Transverse colon (tissue), 4 donors: ENCODE data around the gene YJEFN3. TPM values are rescaled to one million over a fixed set of nuclear protein-coding genes. Genes with fewer than 3 reads are reported as not detected.

Experiments
- DNase-seq: peaks from one replicate; pipeline ENCODE4 v3.0.0-alpha.2; 2019
- H3K27ac ChIP-seq, 4 donors: fragments of 200-600 bp; sonication (generic); 2 replicates each; pipeline ENCODE4 v1.5.1; 2016 to 2018; ENCODE audit warnings: inconsistent platforms in 4 of 4
- H3K27me3 ChIP-seq: fragments of 200-600 bp; sonication (generic); 2 replicates; pipeline ENCODE4 v1.5.1; 2017; ENCODE audit warnings: inconsistent platforms
- H3K36me3 ChIP-seq, 4 donors: fragments of 200-600 bp; sonication (generic); 2 replicates each; pipeline ENCODE4 v1.5.1; 2017 to 2019; ENCODE audit warnings: inconsistent platforms in 4 of 4
- H3K4me1 ChIP-seq, 4 donors: fragments of 200-600 bp; sonication (generic); 2 replicates each; pipeline ENCODE4 v1.5.1; 2017 to 2020; ENCODE audit warnings: inconsistent platforms in 4 of 4
- H3K4me3 ChIP-seq, 4 donors: fragments of 200-600 bp; sonication (generic); 1 replicate in 1 of 4; 2 replicates in 3 of 4; pipeline versions ENCODE4 v1.5.1 to v1.6.1; 2017 to 2019; ENCODE audit warnings: inconsistent platforms in 4 of 4
- H3K9me3 ChIP-seq, 2 donors: fragments of 200-600 bp; sonication (generic); 2 replicates each; pipeline ENCODE4 v1.5.1; 2017 to 2019; ENCODE audit warnings: inconsistent platforms in 2 of 2
- CTCF ChIP-seq, 5 experiments: fragments of 200-600 bp in 3 of 5; fragments of 450-650 bp in 2 of 5; sonication (generic) in 3 of 5; IDR thresholded peaks; 1 replicate in 2 of 5; 2 replicates in 3 of 5; pipeline ENCODE4 v1.5.1; 2016 to 2017; ENCODE audit warnings: antibody characterized with exemption in 5 of 5, inconsistent platforms in 3 of 5, mild to moderate bottlenecking in 2 of 5, moderate library complexity in 1 of 5
- EP300 ChIP-seq: sonication (generic); formaldehyde crosslinking; IDR thresholded peaks from one replicate; pipeline ENCODE4 v1.6.1; 2017; ENCODE audit warnings: antibody characterized with exemption, low read depth
- POLR2A ChIP-seq: fragments of 450-650 bp; IDR thresholded peaks from one replicate; pipeline ENCODE4 v1.6.1; 2016; ENCODE audit warnings: antibody characterized with exemption, mild to moderate bottlenecking, moderate library complexity
- POLR2AphosphoS5 ChIP-seq, 3 donors: sonication (generic); formaldehyde crosslinking; IDR thresholded peaks; one replicate each; pipeline ENCODE4 v1.6.1; 2016; ENCODE audit warnings: antibody characterized with exemption in 3 of 3
- WGBS, 2 donors: methylation state at CpG; one replicate each; pipeline ENCODE4 v1.1.5; 2018; ENCODE audit warnings: low coverage in 1 of 2; 5-methylcytosine and 5-hydroxymethylcytosine counted together
- in situ Hi-C, 4 donors: fragments of 200-750 bp; cut with MboI; loops; one replicate each; pipeline versions ENCODE4 v1.15.0 to v1.15.1; 2017; ENCODE audit warnings: low sequenced_read_pairs in 3 of 4, low pct_ligation_motif_present in 1 of 4, low pct_unique_long_range_greater_than_20kb in 1 of 4
- intact Hi-C: fragments of 100-400 bp; cut with DNase I; formaldehyde crosslinking; loops from one replicate; pipeline ENCODE4 v1.15.1; 2023; ENCODE audit warnings: low total_unique reads
- total RNA-seq, 4 donors: library from RNA; depleted of rRNA; stranded (reverse); fragments of >200 nt; gene quantifications; one replicate each; pipeline ENCODE4 v1.1.0, GENCODE V29; 2016

YJEFN3 gene
- total RNA-seq, 4 donors from 2014 or later: 3.5 to 6.0 (median 4.0) TPM

- no peaks in the 10 kb centered on the region for H3K27me3 ChIP-seq
- H3K9me3 ChIP-seq: no peaks in the 10 kb centered on the region
- DNase-seq: no peak
- in situ Hi-C loops: loop anchor here (10.0 to 25.0 kb wide), 4 partner anchors 111 to 761 kb away; partner anchors contain the start of genes GMIP (in 1 of the 4) and LPAR2 (in 1 of the 4)
- intact Hi-C loops: loop anchor here (5.0 kb wide), 1 partner anchor 1736 kb away; no protein-coding TSS in a partner anchor
- no peak overlapping the region for H3K27ac ChIP-seq
- H3K4me1 ChIP-seq: no peaks in the 10 kb centered on the region
- TF ChIP-seq POLR2AphosphoS5 (IDR thresholded peaks at IDR 0.05): no peak
- H3K4me3 ChIP-seq: no peak overlapping the region
- WGBS, 2 donors: 59 to 85% methylated on average over 6 to 28 of the region's 28 CpGs
- H3K36me3 ChIP-seq: peaks cover 0 to 8% (median 0%) of the 10 kb centered on the region in 4 donors
Measured at GRCh38 chr19:19526581-19527370, 1.9 kb upstream of the YJEFN3 start.

GRCh38 chr19:19527371-19527656, 1.4 kb upstream of the YJEFN3 start:
- peaks cover 0 to 5% (median 4%) of the 10 kb centered on the region in 4 donors for H3K4me1 ChIP-seq
- WGBS, 2 donors: 95% methylated on average over 4 to 9 of the region's 9 CpGs
- peaks cover 0 to 8% (median 0%) of the 10 kb centered on the region in 4 donors for H3K36me3 ChIP-seq
- no peak overlapping the region for H3K27ac ChIP-seq
- H3K4me3 ChIP-seq: no peak overlapping the region
- TF ChIP-seq POLR2AphosphoS5 (IDR thresholded peaks at IDR 0.05) (no peak), CTCF (IDR thresholded peaks at IDR 0.05) (no peak), EP300 (no peak), POLR2A (no peak)
- H3K27me3 ChIP-seq: no peaks in the 10 kb centered on the region
- no peaks in the 10 kb centered on the region for H3K9me3 ChIP-seq
- intact Hi-C loops: loop anchor here (5.0 kb wide), 1 partner anchor 1735 kb away; no protein-coding TSS in a partner anchor
- in situ Hi-C loops: loop anchor here (10.0 to 25.0 kb wide), 4 partner anchors 110 to 760 kb away; partner anchors contain the start of genes GMIP (in 1 of the 4) and LPAR2 (in 1 of the 4)
- no peak for DNase-seq

- Histone ChIP-seq H3K9me3 (no peaks in the 10 kb centered on the region), H3K27ac (no peak overlapping the region), H3K36me3 (peaks cover 0 to 8% (median 0%) of the 10 kb centered on the region in 4 donors), H3K27me3 (no peaks in the 10 kb centered on the region), H3K4me3 (no peak overlapping the region), H3K4me1 (peaks cover 0 to 8% (median 7%) of the 10 kb centered on the region in 4 donors)
- no peak for DNase-seq
- 86% methylated on average over 26 of the region's 27 CpGs; no CpG with 5 or more reads in 1 of the 2 donors for WGBS, 2 donors
- intact Hi-C loops: loop anchor here (5.0 kb wide), 1 partner anchor 1734 kb away; no protein-coding TSS in a partner anchor
- in situ Hi-C loops: loop anchor here (10.0 to 25.0 kb wide), 4 partner anchors 109 to 759 kb away; partner anchors contain the start of genes GMIP (in 1 of the 4) and LPAR2 (in 1 of the 4)
- TF ChIP-seq POLR2AphosphoS5 (IDR thresholded peaks at IDR 0.05): no peak
Measured at GRCh38 chr19:19527674-19528625, 761 bp upstream of the YJEFN3 start.

GRCh38 chr19:19529783-19530422, 1.2 kb downstream of the YJEFN3 start:
- TF ChIP-seq POLR2AphosphoS5 (IDR thresholded peaks at IDR 0.05) (no peak), CTCF (IDR thresholded peaks at IDR 0.05) (no peak), POLR2A (no peak)
- Histone ChIP-seq H3K27ac (no peak overlapping the region), H3K9me3 (no peaks in the 10 kb centered on the region), H3K27me3 (no peaks in the 10 kb centered on the region), H3K4me1 (peaks cover 0 to 8% (median 7%) of the 10 kb centered on the region in 4 donors), H3K4me3 (no peak overlapping the region), H3K36me3 (peaks cover 0 to 8% (median 0%) of the 10 kb centered on the region in 4 donors)
- in situ Hi-C loops (loop anchor here (5.0 to 25.0 kb wide), 6 partner anchors 107 to 757 kb away; partner anchors contain the start of genes GMIP (in 4 of the 4) and LPAR2 (in 1 of the 4)), intact Hi-C loops (loop anchor here (5.0 to 10.0 kb wide), 2 partner anchors 425 to 1732 kb away; no protein-coding TSS in a partner anchor)
- 80% methylated on average over 11 of the region's 11 CpGs; no CpG with 5 or more reads in 1 of the 2 donors for WGBS, 2 donors
- no peak for DNase-seq
